GM19099 (cell line): ENCODE results near the gene FLT1.

Experiments
- POLR2A ChIP-seq: IDR thresholded peaks from 3 replicates; pipeline ENCODE4 v1.6.1; 2011; ENCODE audit warnings: low read depth; ENCODE audit not compliant: insufficient read length; ENCODE audit errors: extremely low read depth

The FLT1 gene

DNA sequence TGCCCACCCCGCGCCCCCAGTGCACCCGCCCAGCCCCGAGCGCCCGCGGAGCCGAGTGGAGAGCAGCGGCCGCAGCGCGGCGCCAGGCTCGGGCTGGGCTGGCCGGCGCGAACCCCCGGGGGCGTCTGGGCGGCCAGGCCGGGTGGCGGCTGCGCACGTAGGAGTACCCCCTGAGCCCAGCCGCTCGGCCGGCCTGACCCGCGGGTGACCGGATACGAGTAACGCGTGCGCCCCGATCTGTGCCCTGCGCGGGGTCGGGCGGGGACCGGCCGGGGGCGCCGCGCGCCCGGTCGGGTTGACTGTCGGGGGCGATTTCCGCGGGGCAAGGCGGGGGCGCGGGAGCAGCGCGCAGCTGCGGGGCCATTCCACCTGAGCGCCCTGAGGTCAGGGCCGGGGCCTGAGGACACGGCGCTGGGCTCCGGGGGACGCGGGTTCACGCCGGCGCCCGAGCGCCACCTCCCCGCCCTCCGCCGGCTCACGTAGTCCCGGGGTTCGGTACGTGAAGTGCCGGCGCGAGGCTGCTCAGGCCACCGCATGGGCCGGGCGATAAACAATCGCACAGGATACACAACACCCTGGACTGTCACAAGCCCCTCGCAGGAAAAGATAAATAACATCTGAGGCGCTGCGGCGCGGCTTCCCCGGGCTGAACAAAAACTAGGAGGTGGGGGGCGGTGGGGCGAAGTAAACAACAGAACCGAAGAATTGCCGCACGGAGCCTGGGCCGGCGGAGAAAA lies 37.6 kb upstream of the FLT1 start:
- TF ChIP-seq POLR2A, result no peak

DNA sequence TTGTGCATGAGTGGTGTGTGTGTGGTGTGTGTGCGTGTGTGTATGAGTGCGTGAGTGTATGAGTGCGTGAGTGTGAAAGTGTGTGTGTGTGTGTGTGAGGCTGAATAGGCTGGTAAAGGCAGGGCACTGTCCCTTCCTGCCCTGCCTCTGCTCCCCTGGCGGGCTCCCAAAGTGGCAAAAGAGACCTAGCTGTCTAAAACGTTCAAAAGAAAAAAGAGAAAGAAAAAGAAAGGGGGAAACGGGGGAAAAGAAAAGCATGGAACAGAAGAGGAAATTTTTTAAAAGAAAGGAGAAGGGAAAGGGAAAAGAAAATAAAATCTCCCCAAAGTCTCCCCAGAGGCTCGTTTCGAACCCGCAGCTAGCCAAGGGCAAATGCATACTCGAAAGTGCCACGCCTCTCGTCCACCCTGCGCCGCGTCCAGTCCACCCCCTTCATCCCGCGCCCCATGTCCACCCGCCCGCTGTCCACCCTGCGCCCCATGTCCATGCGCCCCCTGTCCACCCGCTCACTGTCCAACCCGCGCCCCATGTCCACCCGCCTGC lies 37.0 kb upstream of the FLT1 start:
- TF ChIP-seq POLR2A, result no peak

DNA sequence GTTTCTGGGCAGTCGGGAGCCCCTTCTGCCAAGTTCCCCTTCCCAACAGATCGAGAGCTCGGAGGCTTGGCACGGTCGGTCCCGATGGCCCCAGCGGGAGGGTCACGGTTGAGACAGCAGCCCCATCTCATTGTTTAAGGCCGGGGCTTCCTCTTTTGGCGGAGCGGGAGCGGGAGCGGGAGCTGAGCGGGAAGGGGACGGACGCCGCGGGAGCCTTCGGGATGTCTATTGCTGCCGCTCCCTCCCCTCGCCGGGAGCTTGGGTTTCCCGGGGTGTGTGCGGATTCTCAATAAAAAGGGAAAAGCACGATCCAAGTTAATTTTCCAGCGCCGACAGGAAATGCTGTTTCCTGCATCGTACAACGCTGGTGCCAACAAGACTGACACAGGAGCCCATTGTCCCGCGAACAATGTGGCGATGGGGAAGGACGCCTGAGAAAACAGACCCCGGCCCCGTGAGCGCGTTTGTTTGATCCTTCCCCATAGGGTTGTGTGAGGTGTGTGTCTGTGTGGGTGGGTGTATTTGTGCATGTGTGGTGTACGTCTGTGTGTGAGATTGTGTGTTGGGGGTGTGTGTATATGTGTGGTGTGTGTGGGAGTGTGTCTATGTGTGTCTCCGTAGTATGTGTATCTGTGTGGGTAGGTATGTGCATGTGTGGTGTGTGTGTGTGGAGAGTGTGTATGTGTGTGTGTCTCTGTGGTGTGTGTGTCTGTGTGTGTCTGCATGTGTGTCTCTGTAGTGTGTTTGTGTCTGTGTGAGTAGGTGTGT lies 36.3 kb upstream of the FLT1 start:
- TF ChIP-seq POLR2A, result no peak

DNA sequence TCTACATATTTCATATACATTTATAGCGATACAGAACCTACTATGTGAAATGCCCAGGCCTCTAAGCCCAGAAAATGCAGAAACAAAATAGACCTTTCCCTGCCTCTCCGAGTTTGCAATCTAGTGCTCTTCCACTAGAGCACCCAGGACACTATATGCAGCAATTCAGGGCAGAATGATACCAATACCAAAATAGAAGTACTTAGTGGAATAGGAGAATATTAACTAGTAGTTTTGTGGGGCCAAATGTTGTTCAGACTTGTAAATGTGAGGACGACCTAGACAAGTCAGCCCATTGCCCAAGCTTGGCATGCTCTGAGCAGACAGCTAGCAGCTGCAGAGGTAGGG lies 35.8 kb upstream of the FLT1 start:
- no peak for TF ChIP-seq POLR2A

DNA sequence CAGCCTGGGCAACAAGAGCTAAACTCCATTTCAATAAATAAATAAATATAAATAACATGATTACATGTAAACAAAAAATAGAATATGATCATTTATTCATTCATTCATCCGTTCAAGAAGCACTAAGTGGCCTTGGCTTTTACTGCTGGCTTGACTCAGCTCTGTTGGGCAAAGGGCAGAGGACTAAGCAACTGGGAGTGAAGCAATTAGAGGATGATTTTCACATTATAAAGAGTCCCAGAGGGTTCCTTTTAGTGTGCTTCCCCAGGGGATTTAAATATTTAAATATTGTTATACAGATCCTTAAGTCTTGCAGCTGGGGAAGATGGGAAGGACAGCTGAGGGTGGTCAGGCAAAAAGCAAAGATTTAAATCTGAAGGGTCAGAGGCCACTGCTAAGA lies 34.9 kb upstream of the FLT1 start:
- no peak for TF ChIP-seq POLR2A

GRCh38 chr13:28528848-28529247 lies 33.9 kb upstream of the FLT1 start:
- no peak for TF ChIP-seq POLR2A

GRCh38 chr13:28528388-28528787 lies 33.5 kb upstream of the FLT1 start:
- TF ChIP-seq POLR2A, result no peak

DNA sequence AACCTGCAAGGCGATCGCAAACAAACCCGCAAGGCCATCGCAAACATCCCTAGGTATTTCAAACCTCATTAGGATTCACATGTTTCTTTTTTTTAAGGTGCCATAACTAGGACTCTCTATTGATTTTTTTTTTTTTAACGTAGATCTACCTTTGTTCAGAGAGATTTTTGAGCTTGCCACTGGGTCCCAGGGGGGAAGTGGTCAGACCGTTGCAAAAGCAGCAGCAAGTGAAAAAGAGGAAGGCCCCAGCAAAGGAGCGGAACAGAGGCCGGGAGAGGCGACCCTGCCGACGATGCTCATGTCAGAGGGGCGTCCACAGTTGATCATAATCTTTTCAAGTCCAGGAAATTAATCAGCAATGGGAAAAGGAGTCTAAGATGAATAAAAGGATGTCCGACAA lies 32.7 kb upstream of the FLT1 start:
- no peak for TF ChIP-seq POLR2A

DNA sequence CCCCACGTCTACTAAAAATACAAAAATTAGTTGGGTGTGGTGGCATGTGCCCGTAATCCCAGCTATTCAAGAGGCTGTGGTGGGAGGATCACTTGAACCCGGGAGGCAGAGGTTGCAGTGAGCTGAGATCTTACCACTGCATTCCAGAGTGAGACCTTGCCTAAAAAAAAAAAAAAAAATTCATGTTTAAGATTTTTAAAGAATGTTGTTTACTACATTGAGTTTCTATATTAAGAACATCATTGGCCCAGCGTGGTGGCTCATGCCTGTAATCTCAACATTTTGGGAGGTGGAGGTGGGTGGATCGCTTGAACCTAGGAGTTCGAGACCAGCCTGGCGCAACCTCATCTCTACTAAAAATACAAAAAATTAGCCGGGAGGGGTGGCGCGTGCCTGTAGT lies 31.9 kb upstream of the FLT1 start:
- no peak for TF ChIP-seq POLR2A

- TF ChIP-seq POLR2A, result no peak
Measured at GRCh38 chr13:28522871-28523270, 27.9 kb upstream of the FLT1 start.

GRCh38 chr13:28513745-28514144 lies 18.8 kb upstream of the FLT1 start:
- TF ChIP-seq POLR2A, result no peak

DNA sequence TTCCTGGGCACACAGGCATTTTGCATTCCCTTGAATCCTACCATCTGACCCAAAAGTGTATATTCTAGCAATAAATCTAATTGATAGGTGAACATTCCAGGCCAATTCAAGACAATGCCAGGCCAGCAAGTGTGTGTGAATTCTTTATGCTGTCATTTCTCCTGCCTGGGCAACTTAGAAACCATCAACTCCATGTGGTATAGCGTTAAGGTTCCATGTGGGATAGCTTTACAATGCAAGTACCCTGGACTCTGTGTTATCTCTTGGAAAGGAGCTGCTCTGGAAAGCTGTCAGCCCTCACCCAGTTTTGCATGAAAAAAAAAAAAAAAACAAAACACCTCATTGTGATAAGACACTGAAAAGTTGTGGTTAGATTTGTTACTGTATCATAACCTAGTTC lies 15.6 kb upstream of the FLT1 start:
- TF ChIP-seq POLR2A, result no peak

DNA sequence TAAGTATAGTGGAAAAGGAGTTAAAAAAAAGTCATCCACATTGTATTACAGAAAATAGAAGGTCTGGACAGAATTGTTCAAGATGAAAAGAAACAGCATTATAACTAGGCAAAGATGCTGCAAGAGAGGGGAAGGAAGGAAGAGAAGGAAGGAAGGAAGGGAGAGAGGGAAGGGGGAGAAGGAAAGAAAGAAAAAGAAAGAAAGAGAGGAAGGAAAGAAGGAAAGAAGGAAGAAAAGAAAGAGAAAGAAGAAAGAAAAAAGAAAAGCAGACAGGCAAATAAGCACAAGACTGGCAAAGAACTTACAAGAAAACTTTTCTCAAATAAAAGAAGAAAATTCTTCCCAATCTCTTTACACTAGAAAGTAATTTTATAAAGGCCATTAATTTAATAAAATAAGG lies 15.1 kb upstream of the FLT1 start:
- no peak for TF ChIP-seq POLR2A

GRCh38 chr13:28505543-28506135 lies 10.7 kb upstream of the FLT1 start:
- TF ChIP-seq POLR2A, result no peak

GRCh38 chr13:28503182-28503967 lies 8.4 kb upstream of the FLT1 start:
- TF ChIP-seq POLR2A, result no peak
